ENCODE results near the gene ITGB1BP1.

The ITGB1BP1 gene

GRCh38 chr2:9441556-9441955 lies 18.2 kb upstream of the ITGB1BP1 start:
- H3K27ac ChIP-seq: no peak overlapping the region
- no peaks in the 10 kb centered on the region for H3K4me1 ChIP-seq
- no peak overlapping the region for H2AFZ ChIP-seq
- no peak for TF ChIP-seq CTCF (IDR thresholded peaks at IDR 0.05)
- H3K4me2 ChIP-seq (ENCODE audit: low read length): no peak overlapping the region
- H3K9ac ChIP-seq: no peak overlapping the region
- H3K4me3 ChIP-seq (ENCODE audit: low read depth, low read length): no peak overlapping the region
- no peaks in the 10 kb centered on the region for H3K27me3 ChIP-seq (ENCODE audit: control insufficient read depth, insufficient read depth, low read length)
- no peaks in the 10 kb centered on the region for H3K9me3 ChIP-seq (ENCODE audit: control insufficient read depth, low read length)
- no peaks in the 10 kb centered on the region for H3K36me3 ChIP-seq (ENCODE audit: control insufficient read depth, insufficient read depth, low read length)
- no peaks in the 10 kb centered on the region for H3K79me2 ChIP-seq

GRCh38 chr2:9440058-9440727 lies 16.9 kb upstream of the ITGB1BP1 start:
- Histone ChIP-seq H3K4me2 (ENCODE audit: low read length) (no peak overlapping the region), H3K36me3 (ENCODE audit: control insufficient read depth, insufficient read depth, low read length) (no peaks in the 10 kb centered on the region), H3K79me2 (no peaks in the 10 kb centered on the region), H3K9me3 (ENCODE audit: control insufficient read depth, low read length) (no peaks in the 10 kb centered on the region), H2AFZ (no peak overlapping the region), H3K9ac (no peak overlapping the region), H3K4me3 (ENCODE audit: low read depth, low read length) (no peak overlapping the region), H3K27me3 (ENCODE audit: control insufficient read depth, insufficient read depth, low read length) (no peaks in the 10 kb centered on the region), H3K27ac (no peak overlapping the region), H3K4me1 (no peaks in the 10 kb centered on the region)
- TF ChIP-seq CTCF (IDR thresholded peaks at IDR 0.05): no peak

GRCh38 chr2:9439536-9439935 lies 16.2 kb upstream of the ITGB1BP1 start:
- Histone ChIP-seq H3K9ac (no peak overlapping the region), H3K27me3 (ENCODE audit: control insufficient read depth, insufficient read depth, low read length) (no peaks in the 10 kb centered on the region), H3K27ac (no peak overlapping the region), H3K36me3 (ENCODE audit: control insufficient read depth, insufficient read depth, low read length) (no peaks in the 10 kb centered on the region), H3K4me1 (no peaks in the 10 kb centered on the region), H3K79me2 (no peaks in the 10 kb centered on the region), H3K4me3 (ENCODE audit: low read depth, low read length) (no peak overlapping the region), H2AFZ (no peak overlapping the region), H3K9me3 (ENCODE audit: control insufficient read depth, low read length) (no peaks in the 10 kb centered on the region), H3K4me2 (ENCODE audit: low read length) (no peak overlapping the region)
- no peak for TF ChIP-seq CTCF (IDR thresholded peaks at IDR 0.05)

- Histone ChIP-seq H2AFZ (no peak overlapping the region), H3K4me2 (ENCODE audit: low read length) (no peak overlapping the region), H3K4me3 (ENCODE audit: low read depth, low read length) (no peak overlapping the region), H3K36me3 (ENCODE audit: control insufficient read depth, insufficient read depth, low read length) (no peaks in the 10 kb centered on the region), H3K4me1 (no peaks in the 10 kb centered on the region), H3K27ac (no peak overlapping the region), H3K79me2 (no peaks in the 10 kb centered on the region), H3K9me3 (ENCODE audit: control insufficient read depth, low read length) (no peaks in the 10 kb centered on the region), H3K9ac (no peak overlapping the region), H3K27me3 (ENCODE audit: control insufficient read depth, insufficient read depth, low read length) (no peaks in the 10 kb centered on the region)
- no peak for TF ChIP-seq CTCF (IDR thresholded peaks at IDR 0.05)
These were observed 11.2 kb upstream of the ITGB1BP1 start for GRCh38 chr2:9434489-9434888.

Data from parathyroid adenoma (tissue), 2 donors.